ENCODE measurements around the gene UNCX.
"Not testable (repeated sequence)": the region's sequence is repeated elsewhere in the genome, so short reads cannot be mapped to it uniquely, and the experiment has no call there.

Gene UNCX

DNA sequence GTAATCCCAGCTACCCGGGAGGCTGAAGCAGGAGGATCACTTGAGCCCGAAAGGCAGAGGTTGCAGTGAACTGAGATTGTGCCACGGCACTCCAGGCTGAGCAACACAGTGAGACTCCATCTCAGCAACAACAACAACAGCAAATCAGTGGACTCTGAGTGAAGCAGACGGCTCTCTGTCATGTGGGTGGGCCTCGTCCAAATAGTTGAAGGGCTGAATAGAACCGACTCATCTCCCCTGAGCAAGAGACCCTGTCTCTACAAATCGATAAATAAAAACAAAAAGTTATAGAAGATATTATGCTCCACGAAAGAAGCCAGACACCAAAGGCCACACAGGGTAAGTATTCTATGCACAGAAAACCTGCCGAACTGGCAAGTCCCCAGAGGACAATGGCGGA lies 45.9 kb downstream of the UNCX start:
- no peak for DNase-seq (ENCODE audit: low read depth)

DNA sequence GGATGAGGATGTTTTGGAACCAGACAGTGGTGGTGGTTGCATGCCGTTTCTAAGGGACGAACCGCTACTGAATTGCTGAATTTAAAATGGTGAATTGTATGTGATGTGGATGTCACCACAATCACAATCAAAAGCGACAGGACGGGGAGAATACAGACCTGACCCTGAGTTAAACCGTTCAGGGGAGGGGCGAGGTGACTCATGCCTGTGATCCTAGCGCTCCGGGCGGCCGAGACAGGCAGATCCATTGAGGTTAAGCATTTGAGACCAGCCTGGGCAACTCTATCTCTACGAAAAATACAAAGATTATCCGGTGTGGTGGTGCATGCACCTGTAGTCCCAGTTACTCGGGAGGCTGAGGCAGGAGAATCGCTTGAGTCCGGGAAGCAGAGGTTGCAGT lies 46.4 kb downstream of the UNCX start:
- no peak for DNase-seq (ENCODE audit: low read depth)

DNA sequence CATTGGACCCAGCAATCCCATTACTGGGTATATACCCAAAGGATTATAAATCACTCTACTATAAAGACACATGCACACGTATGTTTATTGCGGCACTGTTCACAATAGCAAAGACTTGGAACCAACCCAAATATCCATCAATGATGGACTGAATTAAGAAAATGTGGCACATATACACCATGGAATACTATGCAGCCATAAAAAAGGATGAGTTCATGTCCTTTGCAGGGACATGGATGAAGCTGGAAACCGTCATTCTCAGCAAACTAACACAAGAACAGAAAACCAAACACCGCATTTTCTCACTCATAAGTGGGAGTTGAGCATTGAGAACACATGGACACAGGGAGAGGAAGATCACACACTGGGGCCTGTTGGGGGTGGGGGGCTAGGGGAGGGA lies 47.2 kb downstream of the UNCX start:
- DNase-seq (ENCODE audit: low read depth): not testable (repeated sequence)

DNA sequence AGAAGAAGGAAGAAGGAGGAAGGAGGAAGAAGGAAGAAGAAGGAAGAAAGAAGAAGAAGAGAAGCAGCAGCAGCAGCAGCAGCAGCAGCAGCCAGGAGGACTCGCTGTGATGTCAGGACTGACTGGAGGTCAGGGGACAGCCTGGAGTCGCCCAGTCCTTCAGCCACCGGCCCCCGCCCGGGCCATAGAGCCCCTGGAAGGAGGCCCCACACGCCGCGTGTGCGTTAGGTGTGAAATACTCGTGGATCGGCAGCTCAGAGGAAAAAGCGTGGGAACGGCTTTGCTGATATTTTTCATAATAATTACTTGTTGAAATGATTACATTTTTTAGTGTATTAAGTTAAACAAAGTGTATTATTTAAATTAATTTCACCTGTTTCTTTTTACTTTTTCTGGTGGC lies 48.4 kb downstream of the UNCX start:
- no peak for DNase-seq (ENCODE audit: low read depth)

DNA sequence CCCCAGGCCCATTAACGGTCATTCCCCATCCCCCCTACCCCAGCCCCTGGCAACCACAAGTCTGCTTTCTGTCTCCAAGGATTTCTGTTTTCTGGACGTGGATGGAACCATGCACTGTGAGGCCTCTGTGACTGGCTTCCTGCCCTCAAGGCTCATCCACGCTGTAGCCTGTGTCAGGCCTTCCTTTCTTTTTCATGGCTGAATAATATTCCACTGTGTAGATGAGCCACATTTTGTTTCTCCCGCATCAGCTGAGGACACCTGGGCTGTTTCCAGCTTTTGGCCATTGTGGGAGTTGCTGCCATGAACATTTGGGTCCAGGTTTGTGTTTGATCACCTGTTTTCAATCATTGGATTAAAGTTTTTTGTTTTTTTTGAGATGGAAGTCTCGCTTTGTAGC lies 50.0 kb downstream of the UNCX start:
- DNase-seq (ENCODE audit: low read depth): no peak

DNA sequence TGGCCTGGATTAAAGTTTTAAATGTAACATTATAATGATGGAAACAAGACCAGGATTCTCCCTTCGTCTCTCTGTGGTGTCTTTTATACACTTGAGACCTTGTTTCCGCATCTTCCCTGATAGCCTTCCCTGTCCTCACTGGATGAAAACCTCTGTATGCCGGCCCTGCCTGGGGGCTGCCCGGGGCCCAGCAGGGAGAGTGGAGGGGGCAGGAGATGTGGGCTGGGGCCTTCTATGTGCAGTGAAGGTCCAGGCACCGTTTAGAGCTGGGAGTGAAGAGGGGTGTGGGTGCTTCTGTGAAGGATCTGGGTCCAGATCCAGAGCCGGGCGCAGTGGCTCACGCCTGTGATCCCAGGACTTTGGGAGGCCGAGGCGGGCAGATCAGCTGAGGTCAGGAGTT lies 50.7 kb downstream of the UNCX start:
- DNase-seq (ENCODE audit: low read depth): no peak

DNA sequence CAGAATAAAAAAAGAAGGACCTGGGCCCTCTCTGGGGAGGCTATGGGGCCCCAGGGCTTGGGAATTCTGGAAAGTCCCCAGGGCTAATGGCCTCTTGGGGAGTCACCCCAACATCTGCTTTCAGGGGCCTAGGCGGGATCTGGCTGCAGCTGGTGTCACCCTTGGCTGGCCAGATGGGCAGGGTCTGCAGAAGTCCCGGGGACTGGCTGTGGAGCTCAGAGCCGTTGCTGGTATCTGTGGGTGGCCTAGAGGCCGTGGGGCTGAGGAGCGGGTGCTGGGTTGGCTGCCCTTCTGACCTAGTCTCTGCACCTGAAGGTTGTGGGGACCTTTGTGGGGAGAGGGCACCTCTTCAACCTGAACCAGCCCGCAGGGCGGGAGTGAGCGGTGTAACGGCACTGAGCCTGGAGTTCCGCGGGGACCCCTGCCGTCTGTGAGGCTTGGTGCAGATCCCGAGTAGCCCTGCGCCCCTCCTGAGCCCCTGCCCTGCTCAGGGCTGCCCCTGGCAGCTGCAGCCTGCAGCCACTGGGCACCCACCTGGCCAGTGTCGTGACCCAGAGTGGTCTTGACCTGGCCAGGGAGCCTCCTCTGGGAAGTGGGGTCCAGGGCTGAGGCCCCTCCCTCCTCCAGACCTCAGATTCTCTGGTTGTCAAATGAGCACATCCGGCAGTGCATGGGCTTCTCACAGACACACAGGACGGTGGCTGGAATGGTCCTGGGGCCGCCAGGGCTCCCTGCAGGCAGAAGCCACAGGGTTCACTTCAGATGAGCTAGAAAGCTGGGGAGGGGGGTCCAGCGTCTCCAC lies 51.5 kb downstream of the UNCX start:
- no peak for DNase-seq (ENCODE audit: low read depth)

DNA sequence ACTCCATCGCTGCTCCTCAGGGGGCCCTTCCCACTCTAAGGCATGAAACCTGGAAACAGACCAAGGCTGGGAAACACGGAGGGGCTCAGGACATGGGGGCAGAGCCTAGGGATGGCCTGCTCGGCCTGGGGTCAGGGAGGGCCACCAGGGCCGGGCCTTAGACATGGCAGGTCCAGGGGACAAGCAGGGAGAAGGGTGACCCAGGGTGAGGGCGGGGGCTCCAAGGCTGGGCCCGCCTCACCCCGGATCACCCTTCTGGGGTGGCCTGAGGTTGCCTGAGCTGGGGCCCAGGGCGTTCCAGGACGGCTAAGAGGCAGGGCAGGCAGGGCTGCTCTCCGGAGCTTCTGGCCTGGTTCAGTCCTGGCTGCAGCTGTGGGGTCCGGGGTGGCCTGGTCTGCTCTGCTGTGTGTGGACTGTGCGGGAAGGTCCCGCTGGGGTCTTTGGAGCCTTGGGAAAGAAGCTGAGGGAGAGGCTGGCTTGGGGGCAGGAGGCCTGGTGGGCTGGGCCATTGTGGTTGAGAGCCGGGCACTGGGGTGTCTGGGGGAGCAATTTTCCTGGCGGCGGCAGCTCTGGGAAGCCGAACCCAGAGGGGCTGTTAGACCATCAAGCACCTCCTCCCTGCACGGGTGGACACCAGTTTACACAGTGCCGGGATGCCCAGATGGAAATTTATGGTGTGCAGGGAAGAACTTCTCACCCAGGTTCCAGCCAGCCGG lies 52.2 kb downstream of the UNCX start:
- no peak for DNase-seq (ENCODE audit: low read depth)

DNA sequence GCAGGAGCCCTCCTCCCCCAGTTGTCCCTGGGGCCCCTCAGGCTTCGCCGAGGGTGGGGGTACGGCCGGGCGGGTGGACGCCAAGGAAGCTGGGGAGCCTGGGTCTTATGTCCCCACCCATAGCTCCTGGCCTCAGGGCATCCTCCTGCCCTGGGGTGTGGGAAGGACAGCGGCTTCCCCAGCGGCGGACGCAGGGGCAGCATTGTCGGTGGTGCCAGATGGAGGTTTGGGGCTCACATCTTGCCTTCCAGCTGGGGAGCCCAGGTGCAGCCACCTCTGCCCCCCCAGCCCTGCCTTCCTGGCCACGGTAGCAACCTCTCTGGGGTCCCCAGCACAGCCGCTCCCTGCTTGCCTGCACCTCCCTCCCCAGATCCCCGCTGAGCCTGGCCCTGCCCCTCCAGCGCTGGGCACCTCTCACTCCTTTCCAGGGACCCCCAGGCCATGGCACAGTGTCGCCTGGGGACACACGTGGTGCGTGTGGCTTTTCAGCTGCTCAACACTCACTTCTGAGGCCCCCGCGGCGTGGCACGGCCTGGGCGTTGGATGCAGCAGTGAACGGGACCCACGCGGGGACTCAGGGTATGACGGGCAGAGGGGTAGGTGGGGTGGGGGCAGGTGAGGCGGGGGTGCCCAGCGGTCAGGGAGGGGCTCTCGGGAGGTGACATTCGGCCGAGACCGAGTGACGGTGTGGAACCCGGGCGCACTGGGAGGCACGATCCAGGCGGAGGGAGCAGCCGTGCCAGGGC lies 53.1 kb downstream of the UNCX start:
- DNase-seq (ENCODE audit: low read depth): no peak

All from activated T-cell treated with anti-CD3 and anti-CD28 coated beads for 48 hours (primary cell).